Measurements from ENCODE around the gene PELI2. TPM values are rescaled to one million over a fixed set of nuclear protein-coding genes. Genes with fewer than 3 reads are reported as not detected.

PELI2 gene
- polyA plus RNA-seq, 1 donor (not counting 4 experiments of a cell fraction or from before 2014, with no cell fraction given): not detected

DNA sequence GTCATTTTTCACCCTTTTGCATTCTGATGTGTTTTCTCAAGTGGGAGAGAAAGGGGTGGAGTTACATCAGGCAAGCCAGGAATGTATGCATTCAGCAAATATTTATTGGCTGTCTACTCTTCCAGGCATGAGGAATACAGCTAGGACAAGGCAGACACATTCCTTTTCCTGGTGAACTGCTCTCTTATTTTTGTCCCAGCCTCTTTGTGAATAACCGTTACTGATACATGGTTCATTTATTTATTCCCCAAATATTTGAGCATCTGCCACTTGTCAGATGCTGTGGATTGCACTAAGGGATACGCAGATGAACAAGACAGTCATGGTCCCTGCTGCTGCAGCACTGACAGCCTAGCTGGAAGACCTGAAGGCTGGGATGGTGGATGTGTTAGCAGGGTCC lies 6.1 kb downstream of the PELI2 start:
- no peak overlapping the region for H3K4me2 ChIP-seq (ENCODE audit: control insufficient read depth, extremely low read depth, insufficient read depth, low read depth, low read length)
- dilution Hi-C loops (cut with MboI; ENCODE audit: extremely low pct_ligation_motif_present, low sequenced_read_pairs): no loop called here

DNA sequence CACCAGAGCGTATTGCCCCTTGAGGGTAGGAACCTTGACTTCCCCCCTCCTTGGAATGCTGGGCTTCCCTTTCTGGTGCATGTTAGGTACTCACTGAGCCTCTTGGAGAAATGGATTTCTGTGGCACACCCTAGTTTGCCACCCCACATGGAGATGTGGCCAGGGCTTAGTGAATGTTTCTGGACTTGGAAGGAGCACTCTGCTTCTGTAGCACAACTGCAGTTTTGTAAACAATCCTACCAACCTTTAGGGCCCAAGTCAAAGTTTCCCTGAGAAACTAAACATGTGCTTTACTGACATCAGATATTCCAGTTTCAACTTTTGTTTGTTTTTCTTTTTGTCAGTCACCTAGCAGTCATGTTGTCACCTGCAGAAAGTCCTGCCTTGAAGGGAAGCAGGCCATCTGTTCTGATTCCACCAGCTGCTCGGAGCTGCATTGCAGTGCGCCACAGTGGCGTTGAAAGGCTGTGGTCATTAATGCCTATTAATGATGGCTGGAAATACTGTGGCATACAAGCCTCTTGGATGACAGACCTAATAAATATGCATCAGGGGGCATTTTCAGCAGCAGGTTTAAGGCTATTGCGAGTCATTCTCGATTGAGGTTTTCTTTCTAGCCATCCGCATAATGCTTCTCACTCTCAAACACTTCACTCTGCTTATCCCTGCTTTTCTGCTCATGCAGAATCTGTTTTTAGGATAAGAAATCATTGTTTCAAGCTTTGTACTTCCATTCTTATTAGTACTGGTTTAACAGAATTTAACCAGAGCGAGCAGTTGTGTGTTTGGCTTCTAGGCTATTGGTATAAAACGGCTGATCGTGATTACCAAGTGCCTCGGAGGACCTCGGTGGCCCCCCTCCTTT lies 7.8 kb downstream of the PELI2 start:
- Histone ChIP-seq H3K27me3 (ENCODE audit: control insufficient read depth, extremely low read depth, insufficient read depth, low read length) (peaks cover 35% of the 10 kb centered on the region), H3K4me3 (ENCODE audit: control insufficient read depth in 2 of 3, extremely low read depth in 1 of 3, insufficient read depth in 2 of 3, low read depth in 1 of 3, low read length in 3 of 3) (no peak overlapping the region), H2AFZ (ENCODE audit: control insufficient read depth, low read length) (no peak overlapping the region), H3K27ac (ENCODE audit: control insufficient read depth, insufficient read depth, low read length) (no peak overlapping the region), H3K79me2 (ENCODE audit: control insufficient read depth, insufficient read depth, low read length) (no peaks in the 10 kb centered on the region), H3K4me1 (ENCODE audit: control insufficient read depth, extremely low read depth, insufficient read depth, low read length) (no peaks in the 10 kb centered on the region), H4K20me1 (ENCODE audit: control insufficient read depth, extremely low read depth, insufficient read depth, low read length) (no peaks in the 10 kb centered on the region), H3K4me2 (ENCODE audit: control insufficient read depth, extremely low read depth, insufficient read depth, low read depth, low read length) (no peak overlapping the region), H3K9ac (ENCODE audit: control insufficient read depth, extremely low read depth, insufficient read depth, low read length) (no peak overlapping the region), H3K36me3 (ENCODE audit: control insufficient read depth in 2 of 2, extremely low read depth in 1 of 2, insufficient read depth in 2 of 2, low read length in 2 of 2) (no peaks in the 10 kb centered on the region), H3K9me1 (ENCODE audit: control insufficient read depth, extremely low read depth, insufficient read depth, low read length) (no peaks in the 10 kb centered on the region), H3K9me3 (ENCODE audit: control insufficient read depth, low read depth, low read length) (no peaks in the 10 kb centered on the region)
- DNase-seq (ENCODE audit: low read depth, low spot score): no peak
- no peak for TF ChIP-seq EZH2 (IDR thresholded peaks at IDR 0.05; ENCODE audit: low read length)
- TF ChIP-seq, protein P1, sequence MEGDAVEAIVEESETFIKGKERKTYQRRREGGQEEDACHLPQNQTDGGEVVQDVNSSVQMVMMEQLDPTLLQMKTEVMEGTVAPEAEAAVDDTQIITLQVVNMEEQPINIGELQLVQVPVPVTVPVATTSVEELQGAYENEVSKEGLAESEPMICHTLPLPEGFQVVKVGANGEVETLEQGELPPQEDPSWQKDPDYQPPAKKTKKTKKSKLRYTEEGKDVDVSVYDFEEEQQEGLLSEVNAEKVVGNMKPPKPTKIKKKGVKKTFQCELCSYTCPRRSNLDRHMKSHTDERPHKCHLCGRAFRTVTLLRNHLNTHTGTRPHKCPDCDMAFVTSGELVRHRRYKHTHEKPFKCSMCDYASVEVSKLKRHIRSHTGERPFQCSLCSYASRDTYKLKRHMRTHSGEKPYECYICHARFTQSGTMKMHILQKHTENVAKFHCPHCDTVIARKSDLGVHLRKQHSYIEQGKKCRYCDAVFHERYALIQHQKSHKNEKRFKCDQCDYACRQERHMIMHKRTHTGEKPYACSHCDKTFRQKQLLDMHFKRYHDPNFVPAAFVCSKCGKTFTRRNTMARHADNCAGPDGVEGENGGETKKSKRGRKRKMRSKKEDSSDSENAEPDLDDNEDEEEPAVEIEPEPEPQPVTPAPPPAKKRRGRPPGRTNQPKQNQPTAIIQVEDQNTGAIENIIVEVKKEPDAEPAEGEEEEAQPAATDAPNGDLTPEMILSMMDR (optimal IDR thresholded peaks at IDR 0.05 in 1 of 3, IDR thresholded peaks at IDR 0.05 in 1 of 3, conservative IDR thresholded peaks at IDR 0.05 in 1 of 3; ENCODE audit: extremely low read depth in 1 of 3, insufficient read depth in 2 of 3, low read length in 3 of 3): no peak
- no peak for FAIRE-seq
- dilution Hi-C loops (cut with MboI; ENCODE audit: extremely low pct_ligation_motif_present, low sequenced_read_pairs): no loop called here

More for the DNA sequence above, 6.1 kb downstream of the PELI2 start:
- no peaks in the 10 kb centered on the region for H3K9me3 ChIP-seq (ENCODE audit: control insufficient read depth, low read depth, low read length)
- TF ChIP-seq, protein P1 (optimal IDR thresholded peaks at IDR 0.05 in 1 of 3, IDR thresholded peaks at IDR 0.05 in 1 of 3, conservative IDR thresholded peaks at IDR 0.05 in 1 of 3; ENCODE audit: extremely low read depth in 1 of 3, insufficient read depth in 2 of 3, low read length in 3 of 3): no peak
- TF ChIP-seq EZH2 (IDR thresholded peaks at IDR 0.05; ENCODE audit: low read length): no peak
- H3K27ac ChIP-seq (ENCODE audit: control insufficient read depth, insufficient read depth, low read length): no peak overlapping the region
- H3K4me3 ChIP-seq (ENCODE audit: control insufficient read depth in 2 of 3, extremely low read depth in 1 of 3, insufficient read depth in 2 of 3, low read depth in 1 of 3, low read length in 3 of 3): no peak overlapping the region
- peaks cover 45% of the 10 kb centered on the region for H3K27me3 ChIP-seq (ENCODE audit: control insufficient read depth, extremely low read depth, insufficient read depth, low read length)
- DNase-seq (ENCODE audit: low read depth, low spot score) (no peak), FAIRE-seq (no peak)
- no peaks in the 10 kb centered on the region for H3K36me3 ChIP-seq (ENCODE audit: control insufficient read depth in 2 of 2, extremely low read depth in 1 of 2, insufficient read depth in 2 of 2, low read length in 2 of 2)
- no peak overlapping the region for H2AFZ ChIP-seq (ENCODE audit: control insufficient read depth, low read length)
- no peak overlapping the region for H3K9ac ChIP-seq (ENCODE audit: control insufficient read depth, extremely low read depth, insufficient read depth, low read length)
- no peaks in the 10 kb centered on the region for H4K20me1 ChIP-seq (ENCODE audit: control insufficient read depth, extremely low read depth, insufficient read depth, low read length)
- H3K9me1 ChIP-seq (ENCODE audit: control insufficient read depth, extremely low read depth, insufficient read depth, low read length): no peaks in the 10 kb centered on the region
- H3K4me1 ChIP-seq (ENCODE audit: control insufficient read depth, extremely low read depth, insufficient read depth, low read length): no peaks in the 10 kb centered on the region
- no peaks in the 10 kb centered on the region for H3K79me2 ChIP-seq (ENCODE audit: control insufficient read depth, insufficient read depth, low read length)

All from keratinocyte (primary cell).